Left cardiac atrium (tissue), 4 donors: ENCODE measurements around the gene NIPAL3. TPM values are rescaled to one million over a fixed set of nuclear protein-coding genes. Genes with fewer than 3 reads are reported as not detected.
"Not testable (repeated sequence)": the region's sequence is repeated elsewhere in the genome, so short reads cannot be mapped to it uniquely, and the experiment has no call there.

ENCODE experiments used
- ATAC-seq, 2 donors: fragments of 200-7000 bp; cut with Tn5 transposase; one replicate each; pipeline ENCODE4 v1.9.1; 2020; ENCODE audit warnings: mild to moderate bottlenecking in 2 of 2, moderate library complexity in 2 of 2
- DNase-seq: peaks from one replicate; pipeline ENCODE4 v3.0.0-alpha.2; 2020
- intact Hi-C, 2 donors: fragments of 100-400 bp; cut with DNase I; formaldehyde crosslinking; loops; one replicate each; pipeline versions ENCODE4 v1.14.1 to v1.15.1; 2022 to 2023
- total RNA-seq, 2 donors: library from RNA; stranded (reverse); fragmentation: NEBNext Ultra II Directional; extraction: Animal tissue kit (Norgen Biotek cat#: 25700); gene quantifications; one replicate each; pipeline ENCODE4 v1.2.1, GENCODE V29; 2021
- donor health status: DM: no; HTN: yes; CAD: no.
- donor health status: DM: no; HTN: yes; CAD: no; lungs with severe emphysema.
- donor health status: DM: yes; HTN: yes; CAD: no.
- donor health status: Dilated cardiomyopathy.

Gene NIPAL3
- total RNA-seq, 2 donors from 2014 or later = 20.4 to 26.2 TPM

DNA sequence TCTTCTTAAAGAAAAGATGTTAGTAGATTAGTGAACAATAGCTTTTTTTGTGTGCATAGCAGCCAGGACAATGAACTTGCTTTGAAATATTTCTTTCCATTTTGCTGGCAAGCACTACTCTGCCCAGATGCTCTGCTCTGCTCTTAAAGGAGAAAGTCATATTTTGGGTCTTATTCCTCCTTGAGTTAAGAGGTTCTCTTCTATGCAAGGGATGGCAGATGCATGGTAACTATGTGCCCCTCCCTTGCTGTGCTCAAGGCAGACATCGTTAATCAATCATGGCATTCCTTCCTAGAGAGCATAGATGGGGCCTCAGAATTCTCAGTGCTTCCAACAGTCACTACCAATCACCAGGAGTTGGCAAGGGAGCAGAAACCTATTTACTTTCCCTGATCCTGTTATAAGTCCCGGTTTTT, 27.6 kb downstream of the NIPAL3 start:
- ATAC-seq (no peak), DNase-seq (no peak)
- intact Hi-C loops = no loop called here

GRCh38 chr1:24446446-24446845, 30.8 kb downstream of the NIPAL3 start:
- intact Hi-C loops, ATAC-seq, DNase-seq: not testable (repeated sequence)

GRCh38 chr1:24450316-24450715, 34.7 kb downstream of the NIPAL3 start:
- no peak for ATAC-seq
- intact Hi-C loops = no loop called here
- DNase-seq = no peak

GRCh38 chr1:24450857-24451397, 35.3 kb downstream of the NIPAL3 start:
- intact Hi-C loops = no loop called here
- ATAC-seq (no peak), DNase-seq (no peak)

GRCh38 chr1:24451746-24452145, 36.1 kb downstream of the NIPAL3 start:
- intact Hi-C loops = no loop called here
- DNase-seq (no peak), ATAC-seq (no peak)

- intact Hi-C loops = no loop called here
These were observed 37.4 kb downstream of the NIPAL3 start for GRCh38 chr1:24452922-24453485.

DNA sequence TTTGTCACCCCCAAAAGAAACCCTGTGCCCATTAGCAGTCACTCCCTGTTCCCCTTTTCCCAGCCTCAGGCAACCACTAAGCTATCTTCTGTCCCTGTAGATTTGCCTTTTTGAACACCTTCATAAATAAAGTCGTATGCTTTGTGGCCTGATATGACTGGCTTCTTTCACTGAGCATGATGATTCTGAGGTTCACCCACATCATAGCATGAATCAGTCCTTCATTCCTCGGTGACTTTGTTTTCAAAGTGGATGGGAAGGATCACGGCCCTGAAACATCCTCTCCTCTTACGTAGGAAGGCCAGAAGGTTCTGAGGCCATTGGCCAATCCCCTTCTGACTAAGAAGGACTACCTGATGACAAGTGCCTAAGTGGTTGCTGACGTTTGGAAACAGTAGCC, 39.1 kb downstream of the NIPAL3 start:
- no peak for DNase-seq
- intact Hi-C loops = no loop called here
- no peak for ATAC-seq

More at GRCh38 chr1:24452922-24453485, 37.4 kb downstream of the NIPAL3 start:
- DNase-seq = no peak
- ATAC-seq = no peak

GRCh38 chr1:24455272-24455671, 39.7 kb downstream of the NIPAL3 start:
- ATAC-seq = no peak
- intact Hi-C loops = no loop called here
- no peak for DNase-seq

DNA sequence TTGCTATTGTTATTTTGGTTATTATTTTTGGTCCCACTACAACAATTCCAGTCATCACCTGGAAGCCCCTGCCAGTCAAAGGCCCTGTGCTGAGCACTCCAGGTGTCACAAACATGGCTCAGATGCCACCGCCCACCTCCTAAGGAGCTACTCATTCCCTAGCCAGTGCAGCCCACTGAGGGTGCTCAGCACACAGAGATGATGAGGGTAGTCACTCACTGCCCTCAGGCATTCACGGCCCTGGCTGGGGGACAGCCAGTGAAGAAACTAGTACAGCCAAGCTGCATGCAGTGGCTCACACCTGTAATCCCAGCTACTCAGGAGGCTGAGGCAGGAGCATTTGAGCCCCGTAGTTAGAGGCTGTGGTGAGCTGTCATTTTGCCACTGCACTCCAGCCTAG, 42.3 kb downstream of the NIPAL3 start:
- DNase-seq (no peak), ATAC-seq (no peak)
- intact Hi-C loops = no loop called here

DNA sequence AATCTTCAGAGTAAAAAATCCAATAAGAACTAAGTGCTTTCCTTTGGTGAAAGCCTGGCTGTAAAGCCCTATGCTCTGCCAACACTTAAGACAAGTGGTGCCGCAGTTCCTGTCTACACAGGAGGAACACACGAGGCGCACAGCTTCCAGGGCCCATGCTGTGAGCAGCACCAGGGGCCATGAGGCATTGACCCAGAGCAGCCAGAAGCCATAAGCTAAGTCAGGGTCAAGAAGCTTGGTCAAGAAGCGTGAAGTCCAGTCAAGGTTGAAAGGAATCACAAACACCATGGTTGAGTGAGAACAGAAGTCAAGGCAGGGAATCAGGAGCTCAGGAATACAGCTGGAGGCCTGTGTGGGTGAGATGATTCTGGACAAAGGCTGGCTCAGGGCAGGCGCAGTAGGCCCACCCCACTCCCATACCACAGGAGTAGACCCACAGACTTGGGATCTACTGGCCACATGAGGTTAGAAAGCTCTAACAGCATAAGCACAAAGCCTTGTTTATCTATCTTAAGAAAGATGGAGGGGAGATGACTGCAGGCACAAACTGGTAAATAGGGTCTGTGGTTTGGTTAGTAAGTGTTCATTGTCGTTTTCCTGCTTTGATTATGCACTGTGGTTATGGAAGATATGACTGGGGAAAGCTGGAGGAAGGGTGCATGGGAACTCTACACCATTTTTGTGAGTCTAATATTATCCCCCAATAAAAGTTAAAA, 44.1 kb downstream of the NIPAL3 start:
- DNase-seq = no peak
- no peak for ATAC-seq
- intact Hi-C loops = no loop called here

GRCh38 chr1:24462128-24462527, 46.5 kb downstream of the NIPAL3 start:
- DNase-seq, ATAC-seq, intact Hi-C loops: not testable (repeated sequence)

GRCh38 chr1:24463776-24464735, 48.5 kb downstream of the NIPAL3 start:
- ATAC-seq (no peak), DNase-seq (no peak)
- intact Hi-C loops = no loop called here

DNA sequence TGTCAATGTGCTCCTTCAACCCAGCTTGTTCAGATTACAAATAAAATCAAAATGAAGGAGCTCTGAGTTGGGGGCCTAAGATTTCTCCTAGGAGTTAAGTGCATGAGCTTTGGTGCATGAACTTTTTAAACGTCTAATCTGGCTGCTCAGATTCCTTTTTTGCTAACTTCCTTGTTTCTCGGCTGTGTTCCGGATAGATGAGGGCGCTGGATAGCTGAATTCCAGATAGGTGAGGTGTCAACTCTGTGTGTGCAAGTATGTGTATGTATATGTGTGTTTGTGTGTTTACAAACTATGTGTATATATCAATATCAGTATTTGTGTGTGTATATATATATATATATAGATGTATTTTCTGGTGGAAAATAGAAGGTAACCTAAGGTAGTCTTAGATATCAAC, 49.5 kb downstream of the NIPAL3 start:
- no peak for DNase-seq
- no peak for ATAC-seq
- intact Hi-C loops = no loop called here

- ATAC-seq (no peak), DNase-seq (no peak)
- intact Hi-C loops = no loop called here
These were observed 50.0 kb downstream of the NIPAL3 start for GRCh38 chr1:24465638-24466037.

- DNase-seq (no peak), ATAC-seq (no peak)
These were observed 53.2 kb downstream of the NIPAL3 start for GRCh38 chr1:24468685-24469316.

GRCh38 chr1:24470592-24470991, 55.0 kb downstream of the NIPAL3 start:
- intact Hi-C loops = no loop called here
- DNase-seq (no peak), ATAC-seq (no peak)

More at GRCh38 chr1:24468685-24469316, 53.2 kb downstream of the NIPAL3 start:
- intact Hi-C loops = no loop called here

- DNase-seq (no peak), ATAC-seq (no peak)
- intact Hi-C loops = no loop called here
These were observed 57.1 kb downstream of the NIPAL3 start for GRCh38 chr1:24472527-24473251.

- DNase-seq = no peak
- no peak for ATAC-seq
- intact Hi-C loops = no loop called here
These were observed 58.6 kb downstream of the NIPAL3 start for GRCh38 chr1:24474193-24474592.

DNA sequence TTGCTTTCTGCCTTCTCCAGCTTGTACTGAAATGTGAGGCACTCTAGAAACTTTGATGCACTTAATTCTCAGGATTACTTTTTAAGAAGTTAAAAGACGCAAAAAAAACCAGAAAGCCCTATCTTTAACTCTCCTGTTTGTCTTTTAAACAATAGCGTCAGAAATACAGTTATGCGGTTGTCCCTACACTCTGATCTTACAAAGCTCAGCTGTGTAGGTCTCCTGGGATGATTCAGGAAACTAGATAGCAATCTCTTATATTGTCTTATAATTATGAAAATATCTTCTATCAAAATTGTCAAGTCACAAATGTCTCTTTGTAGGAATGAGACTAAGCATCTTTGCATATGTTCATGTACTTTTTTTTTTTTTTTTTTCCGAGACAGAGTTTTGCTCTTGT, 60.1 kb downstream of the NIPAL3 start:
- DNase-seq = no peak
- ATAC-seq = no peak
- intact Hi-C loops = no loop called here
